Neural cell (in vitro differentiated cells): ENCODE measurements around the gene CDH3. TPM values are rescaled to one million over a fixed set of nuclear protein-coding genes. Genes with fewer than 3 reads are reported as not detected.

Source experiments
- H2AFZ ChIP-seq: fragments of 200-600, 300-800 bp; sonication (generic), shearing (Covaris generic); 2 replicates; pipeline ENCODE4 v1.6.0; 2014; ENCODE audit warnings: low read depth, mild to moderate bottlenecking, antibody characterized with exemption, low read length, moderate library complexity
- H3F3A ChIP-seq: fragments of 200-600 bp; shearing (Covaris generic); 2 replicates; pipeline ENCODE4 v1.6.1; 2016; ENCODE audit warnings: mild to moderate bottlenecking, moderate library complexity, mixed read lengths, antibody characterized with exemption, low read length; ENCODE audit not compliant: insufficient read depth, poor library complexity, severe bottlenecking
- H3K27ac ChIP-seq: fragments of 200-600, 300-800 bp; sonication (generic), shearing (Covaris generic); 2 replicates; pipeline ENCODE4 v1.5.1; 2014; ENCODE audit warnings: mild to moderate bottlenecking, low read length, moderate library complexity
- H3K27me3 ChIP-seq: fragments of 300-800, 200-600 bp; sonication (generic), shearing (Covaris generic); 2 replicates; pipeline ENCODE4 v1.6.0; 2014; ENCODE audit warnings: mild to moderate bottlenecking, low read depth, low read length, moderate library complexity; ENCODE audit not compliant: insufficient read depth
- H3K36me3 ChIP-seq: fragments of 300-800, 200-600 bp; sonication (generic), shearing (Covaris generic); 2 replicates; pipeline ENCODE4 v1.5.1; 2014; ENCODE audit warnings: mild to moderate bottlenecking, antibody characterized with exemption, low read length, moderate library complexity; ENCODE audit not compliant: insufficient read depth
- H3K4me2 ChIP-seq: fragments of 300-800, 200-600 bp; sonication (generic), shearing (Covaris generic); 2 replicates; pipeline ENCODE4 v1.6.0; 2014; ENCODE audit warnings: mild to moderate bottlenecking, low read length
- H3K4me3 ChIP-seq: fragments of 300-800, 200-600 bp; sonication (generic), shearing (Covaris generic); 2 replicates; pipeline ENCODE4 v1.5.1; 2014; ENCODE audit warnings: mild to moderate bottlenecking, low read length, moderate library complexity
- H3K79me2 ChIP-seq: fragments of 200-600 bp; shearing (Covaris generic); replicated peaks from 2 replicates; pipeline ENCODE4 v1.6.0; 2014; ENCODE audit warnings: mild to moderate bottlenecking, low read length, moderate library complexity; ENCODE audit not compliant: insufficient read depth
- H3K9ac ChIP-seq: fragments of 300-800, 200-600 bp; sonication (generic), shearing (Covaris generic); 2 replicates; pipeline ENCODE4 v1.6.1; 2016; ENCODE audit warnings: mild to moderate bottlenecking, low read length, mixed read lengths
- H3K9me2 ChIP-seq: fragments of 200-600 bp; shearing (Covaris generic); 2 replicates; pipeline ENCODE4 v1.6.1; 2016; ENCODE audit warnings: mild to moderate bottlenecking, low read length, mixed read lengths; ENCODE audit not compliant: insufficient read depth
- H3K9me3 ChIP-seq: fragments of 200-600, 300-800 bp; sonication (generic), shearing (Covaris generic); 2 replicates; pipeline ENCODE4 v1.6.1; 2016; ENCODE audit warnings: mild to moderate bottlenecking, mixed run types, low read length, moderate library complexity, mixed read lengths
- H4K20me1 ChIP-seq: fragments of 200-600 bp; shearing (Covaris generic); 2 replicates; pipeline ENCODE4 v1.6.1; 2016; ENCODE audit warnings: mild to moderate bottlenecking, mixed run types; ENCODE audit not compliant: insufficient read depth
- CTCF ChIP-seq: fragments of 450-650 bp; IDR thresholded peaks from 2 replicates; pipeline ENCODE4 v1.5.1; 2014; ENCODE audit warnings: antibody characterized with exemption, mild to moderate bottlenecking, moderate library complexity; ENCODE audit not compliant: poor library complexity, severe bottlenecking
- EP300 ChIP-seq: fragments of 450-650 bp; conservative IDR thresholded peaks from 2 replicates; pipeline ENCODE4 v1.6.1; 2014; ENCODE audit warnings: antibody characterized with exemption, mild to moderate bottlenecking, moderate library complexity; ENCODE audit not compliant: poor library complexity, severe bottlenecking
- EZH2 ChIP-seq: fragments of 200-600, 300-800 bp; shearing (Covaris generic), sonication (generic); IDR thresholded peaks from 2 replicates; pipeline ENCODE4 v1.6.1; 2014; ENCODE audit warnings: antibody characterized with exemption, low read length, borderline replicate concordance, mild to moderate bottlenecking; ENCODE audit not compliant: insufficient read depth, poor library complexity, severe bottlenecking
- MXI1 ChIP-seq: fragments of 450-650 bp; conservative IDR thresholded peaks from 2 replicates; pipeline ENCODE4 v1.6.1; 2014; ENCODE audit warnings: antibody characterized with exemption, mild to moderate bottlenecking; ENCODE audit not compliant: poor library complexity, severe bottlenecking
- POLR2AphosphoS5 ChIP-seq: IDR thresholded peaks from 2 replicates; pipeline ENCODE4 v1.6.1; 2012
- RAD21 ChIP-seq: fragments of 450-650 bp; conservative IDR thresholded peaks from 2 replicates; pipeline ENCODE4 v1.6.1; 2014; ENCODE audit warnings: antibody characterized with exemption, mild to moderate bottlenecking, moderate library complexity
- REST ChIP-seq: IDR thresholded peaks from 2 replicates; pipeline ENCODE4 v1.6.1; 2012; ENCODE audit warnings: borderline replicate concordance
- SMC3 ChIP-seq: fragments of 450-650 bp; conservative IDR thresholded peaks from 2 replicates; pipeline ENCODE4 v1.6.1; 2014; ENCODE audit warnings: antibody characterized with exemption, mild to moderate bottlenecking, moderate library complexity; ENCODE audit not compliant: poor library complexity
- TAF1 ChIP-seq: IDR thresholded peaks from 2 replicates; pipeline ENCODE4 v1.6.1; 2012; ENCODE audit warnings: low read depth
- polyA plus RNA-seq: library from polyadenylated mRNA; depleted of rRNA; stranded (reverse); fragments of >200 nt; gene quantifications from 2 replicates; pipeline ENCODE4 v1.2.3, GENCODE V29; 2014

The CDH3 gene
- polyA plus RNA-seq, 1 donor from 2014 or later: 9.1 TPM

- Histone ChIP-seq H3F3A (no peaks in the 10 kb centered on the region), H3K27me3 (peaks cover 30% of the 10 kb centered on the region), H3K4me2 (no peak overlapping the region), H3K9ac (no peak overlapping the region), H3K9me2 (no peaks in the 10 kb centered on the region), H3K4me3 (no peak overlapping the region), H3K9me3 (no peaks in the 10 kb centered on the region), H2AFZ (no peak overlapping the region), H3K79me2 (no peaks in the 10 kb centered on the region), H3K27ac (no peak overlapping the region), H4K20me1 (no peaks in the 10 kb centered on the region), H3K36me3 (no peaks in the 10 kb centered on the region)
- no peak for TF ChIP-seq CTCF
- TF ChIP-seq REST: no peak
- TF ChIP-seq RAD21: no peak
- no peak for TF ChIP-seq SMC3
- TF ChIP-seq EP300: no peak
- no peak for TF ChIP-seq POLR2AphosphoS5
- TF ChIP-seq EZH2: no peak
- TF ChIP-seq TAF1: no peak
- TF ChIP-seq MXI1: no peak
Measured at GRCh38 chr16:68739964-68740627, 95.0 kb downstream of the CDH3 start.

GRCh38 chr16:68740628-68741346, 95.7 kb downstream of the CDH3 start:
- no peak overlapping the region for H3K27ac ChIP-seq
- no peak overlapping the region for H3K4me3 ChIP-seq
- H3K36me3 ChIP-seq: no peaks in the 10 kb centered on the region
- H3K9me2 ChIP-seq: no peaks in the 10 kb centered on the region
- H3K79me2 ChIP-seq: no peaks in the 10 kb centered on the region
- no peaks in the 10 kb centered on the region for H3K9me3 ChIP-seq
- peaks cover 30% of the 10 kb centered on the region for H3K27me3 ChIP-seq
- no peaks in the 10 kb centered on the region for H3F3A ChIP-seq
- no peak overlapping the region for H3K9ac ChIP-seq
- H2AFZ ChIP-seq: no peak overlapping the region
- H3K4me2 ChIP-seq: no peak overlapping the region
- no peak for TF ChIP-seq POLR2AphosphoS5
- TF ChIP-seq CTCF: no peak
- TF ChIP-seq EZH2: no peak
- TF ChIP-seq EP300: no peak
- TF ChIP-seq RAD21: no peak
- no peak for TF ChIP-seq REST
- no peak for TF ChIP-seq MXI1
- TF ChIP-seq TAF1: no peak
- no peak for TF ChIP-seq SMC3
- H4K20me1 ChIP-seq: no peaks in the 10 kb centered on the region
